ENCODE measurements around the gene ZNF837. TPM values are rescaled to one million over a fixed set of nuclear protein-coding genes. Genes with fewer than 3 reads are reported as not detected.
A peak's percentile ranks its signal among the peaks of the same experiment; 100 is the strongest.

The ZNF837 gene
- polyA plus RNA-seq, 2 of the 4 experiments (the other 2 are of a cell fraction): 0.74 to 1.0 TPM

DNA sequence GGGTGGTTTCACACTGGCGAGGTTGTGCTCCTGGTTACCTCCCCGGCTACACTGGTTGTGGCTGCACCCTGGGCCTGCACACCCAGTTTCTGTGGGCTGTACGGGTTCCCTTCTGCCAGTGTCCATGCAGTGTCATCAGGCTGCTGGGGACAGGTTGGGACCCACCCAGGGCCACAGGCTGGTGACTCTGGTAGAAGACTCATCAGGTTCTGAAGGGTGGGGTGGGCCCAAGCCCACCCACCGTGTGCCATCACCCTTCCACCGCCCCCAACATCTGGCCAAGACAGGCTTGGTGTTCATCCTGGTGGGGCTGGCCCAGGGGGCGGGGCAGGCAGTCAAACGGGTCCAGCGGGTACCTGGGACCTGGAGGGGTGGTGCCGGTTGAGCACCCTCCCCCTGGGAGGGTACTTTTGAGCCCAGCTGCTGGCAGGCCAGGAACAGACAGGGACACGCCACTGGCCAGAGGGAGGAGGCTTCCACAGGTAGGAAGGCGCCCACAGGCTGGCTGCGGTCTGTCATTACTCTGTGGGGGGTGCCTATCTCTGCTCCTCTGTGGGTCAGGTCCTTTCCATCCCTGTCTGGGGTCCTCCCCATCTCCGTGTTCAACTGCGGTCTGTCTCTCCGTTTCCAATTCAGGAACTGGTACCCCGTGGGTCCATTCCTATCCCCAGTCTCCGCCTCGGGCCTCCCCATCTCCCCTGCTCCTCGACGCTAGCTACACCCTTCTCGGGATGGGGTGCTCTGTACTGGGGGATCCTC, 14.6 kb upstream of the ZNF837 start, which contains the start of gene RNF225:
TSS of gene RNF225 (plus strand) at position 437 of the 759 bp plus-strand sequence. CDS start 434 bp downstream, outside the sequence.
- CTCF ChIA-PET: interaction anchor here (1.0 kb wide), 1 partner anchor 124 kb away, joined by 4 read pairs; no protein-coding TSS in a partner anchor
- 68% methylated on average over 19 of the region's 21 CpGs for WGBS (ENCODE audit: missing lambda C conversion rate)
- DNase-seq (ENCODE audit: low read depth in 1 of 2, low spot score in 1 of 2) (peak in 1 of 2 experiments; percentile 49), ATAC-seq (peak; percentile 37 to 43), FAIRE-seq (no peak)
- TF ChIP-seq TFCP2L1 (CRISPR knock-in tag; IDR thresholded peaks at IDR 0.05): peak; percentile 70
- TF ChIP-seq, protein P1, sequence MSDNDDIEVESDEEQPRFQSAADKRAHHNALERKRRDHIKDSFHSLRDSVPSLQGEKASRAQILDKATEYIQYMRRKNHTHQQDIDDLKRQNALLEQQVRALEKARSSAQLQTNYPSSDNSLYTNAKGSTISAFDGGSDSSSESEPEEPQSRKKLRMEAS (IDR thresholded peaks at IDR 0.05): 0 out of 2 replicates have a peak, but pooled peaks have one; percentile 12
- no peak for TF ChIP-seq KDM1A (IDR thresholded peaks at IDR 0.05; ENCODE audit: low read depth)
- no peak for TF ChIP-seq SREBF2 (IDR thresholded peaks at IDR 0.05)
- TF ChIP-seq NR3C1 (IDR thresholded peaks at IDR 0.05): no peak
- peak in 1 of 2 experiments; percentile 41; a peak in 4 of 5 replicates for TF ChIP-seq JUN (IDR thresholded peaks at IDR 0.05)
- no peak for TF ChIP-seq JUNB (IDR thresholded peaks at IDR 0.05)
- TF ChIP-seq HOXA7 (CRISPR knock-in tag; IDR thresholded peaks at IDR 0.05): peak; percentile 80
- no peak for TF ChIP-seq RAD21 (conservative IDR thresholded peaks at IDR 0.05 in 1 of 2, IDR thresholded peaks at IDR 0.05 in 1 of 2)
- peak; percentile 67 for TF ChIP-seq RARB (CRISPR knock-in tag; IDR thresholded peaks at IDR 0.05)
- TF ChIP-seq FOSB (CRISPR knock-in tag; IDR thresholded peaks at IDR 0.05): peak; percentile 72; the same call in 1 of the 2 replicates
- peak; percentile 82 for TF ChIP-seq PBX3 (IDR thresholded peaks at IDR 0.05)
- no peak for TF ChIP-seq RCOR1 (IDR thresholded peaks at IDR 0.05; ENCODE audit: low read depth, low read length)
- Histone ChIP-seq H3K27ac (peak within 1 kb of the TSS in 1 of 2 experiments; percentile 3; a peak in 2 of 6 replicates), H3K4me2 (no peak within 1 kb of the TSS; the same call in 2 of the 3 replicates), H3K9me3 (no peaks in the 10 kb centered on the region), H3K4me3 (no peak within 1 kb of the TSS), H3K4me1 (peaks cover 28% of the 10 kb centered on the region)
- POLR2A ChIA-PET: interaction anchor here (1.0 kb wide), 1 partner anchor 148 kb away, joined by 3 read pairs; no protein-coding TSS in a partner anchor

GRCh38 chr19:58394821-58395219, 14.0 kb upstream of the ZNF837 start:
- FAIRE-seq (no peak), DNase-seq (ENCODE audit: low read depth in 1 of 2, low spot score in 1 of 2) (peak in 1 of 2 experiments; percentile 46), ATAC-seq (peak in 1 of 2 experiments; percentile 4)
- TF ChIP-seq MAFK (IDR thresholded peaks at IDR 0.05; ENCODE audit: partially characterized antibody) (peak; percentile 69), TFCP2L1 (CRISPR knock-in tag; IDR thresholded peaks at IDR 0.05) (no peak), HDAC2 (IDR thresholded peaks at IDR 0.05) (no peak)
- peaks cover 30% of the 10 kb centered on the region; the same call in 2 of the 3 replicates for H3K4me1 ChIP-seq
- H3K27ac ChIP-seq: peak overlapping the region in 1 of 2 experiments; percentile 3; a peak in 2 of 6 replicates
- CTCF ChIA-PET: interaction anchor here (1.0 kb wide), 1 partner anchor 124 kb away, joined by 4 read pairs; no protein-coding TSS in a partner anchor
- 44% methylated on average over 3 of the region's 3 CpGs for WGBS (ENCODE audit: missing lambda C conversion rate)
- no peaks in the 10 kb centered on the region for H3K9me3 ChIP-seq
- no peak overlapping the region for H3K4me3 ChIP-seq
- POLR2A ChIA-PET: interaction anchor here (1.0 kb wide), 1 partner anchor 149 kb away, joined by 3 read pairs; no protein-coding TSS in a partner anchor
- no peak overlapping the region; the same call in 2 of the 3 replicates for H3K4me2 ChIP-seq

GRCh38 chr19:58393725-58394033, 12.8 kb upstream of the ZNF837 start:
- peaks cover 38% of the 10 kb centered on the region; the same call in 2 of the 3 replicates for H3K4me1 ChIP-seq
- TF ChIP-seq, protein P2, sequence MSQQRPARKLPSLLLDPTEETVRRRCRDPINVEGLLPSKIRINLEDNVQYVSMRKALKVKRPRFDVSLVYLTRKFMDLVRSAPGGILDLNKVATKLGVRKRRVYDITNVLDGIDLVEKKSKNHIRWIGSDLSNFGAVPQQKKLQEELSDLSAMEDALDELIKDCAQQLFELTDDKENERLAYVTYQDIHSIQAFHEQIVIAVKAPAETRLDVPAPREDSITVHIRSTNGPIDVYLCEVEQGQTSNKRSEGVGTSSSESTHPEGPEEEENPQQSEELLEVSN (IDR thresholded peaks at IDR 0.05; ENCODE audit: borderline replicate concordance, low read depth): no peak
- no peak for TF ChIP-seq CBX8 (IDR thresholded peaks at IDR 0.05)
- 87% methylated on average over 4 of the region's 4 CpGs for WGBS (ENCODE audit: missing lambda C conversion rate)
- no peak for DNase-seq (ENCODE audit: low read depth in 1 of 2, low spot score in 1 of 2)
- H3K9me3 ChIP-seq: no peaks in the 10 kb centered on the region
- ChIA-PET POLR2A (no interaction called here), CTCF (no interaction called here)
- ATAC-seq: no peak
- no peak overlapping the region for H3K4me3 ChIP-seq
- no peak for FAIRE-seq
- no peak overlapping the region for H3K27ac ChIP-seq
- no peak overlapping the region for H3K4me2 ChIP-seq
